Hepatocyte (in vitro differentiated cells): ENCODE data around the gene XIRP2. TPM values are rescaled to one million over a fixed set of nuclear protein-coding genes. Genes with fewer than 3 reads are reported as not detected.
A peak's percentile ranks its signal among the peaks of the same experiment; 100 is the strongest.

ENCODE experiments used
- DNase-seq: peaks from one replicate; pipeline ENCODE4 v3.0.0-alpha.2; 2016; ENCODE audit warnings: low spot score
- H2AFZ ChIP-seq: fragments of 200-600 bp; sonication (generic); 2 replicates; pipeline ENCODE4 v1.6.0; 2016; ENCODE audit warnings: antibody characterized with exemption, mild to moderate bottlenecking
- H3K27ac ChIP-seq: fragments of 200-600 bp; sonication (generic); 2 replicates; pipeline ENCODE4 v1.5.1; 2016; ENCODE audit warnings: mild to moderate bottlenecking
- H3K27me3 ChIP-seq: fragments of 200-600 bp; sonication (generic); 2 replicates; pipeline ENCODE4 v1.6.1; 2016
- H3K36me3 ChIP-seq: fragments of 200-600 bp; sonication (generic); replicated peaks from 2 replicates; pipeline ENCODE4 v1.5.1; 2016; ENCODE audit warnings: low read depth; ENCODE audit not compliant: insufficient read depth
- H3K4me1 ChIP-seq: fragments of 200-600 bp; sonication (generic); 2 replicates; pipeline ENCODE4 v1.5.1; 2016; ENCODE audit warnings: mild to moderate bottlenecking, moderate library complexity; ENCODE audit not compliant: insufficient read depth
- H3K4me2 ChIP-seq: fragments of 200-600 bp; sonication (generic); 2 replicates; pipeline ENCODE4 v1.6.0; 2016
- H3K4me3 ChIP-seq: fragments of 200-600 bp; sonication (generic); 2 replicates; pipeline ENCODE4 v1.5.1; 2016; ENCODE audit warnings: mild to moderate bottlenecking
- H3K79me2 ChIP-seq: fragments of 200-600 bp; sonication (generic); 2 replicates; pipeline ENCODE4 v1.6.0; 2017; ENCODE audit warnings: mild to moderate bottlenecking
- H3K9me2 ChIP-seq: fragments of 200-600 bp; sonication (generic); replicated peaks from 2 replicates; pipeline ENCODE4 v1.6.0; 2017; ENCODE audit warnings: mild to moderate bottlenecking; ENCODE audit not compliant: insufficient read depth
- H3K9me3 ChIP-seq: fragments of 200-600 bp; sonication (generic); 2 replicates; pipeline ENCODE4 v1.5.1; 2016; ENCODE audit warnings: low read depth, mild to moderate bottlenecking
- H4K20me1 ChIP-seq: fragments of 200-600 bp; sonication (generic); 2 replicates; pipeline ENCODE4 v1.6.0; 2016; ENCODE audit warnings: mild to moderate bottlenecking; ENCODE audit not compliant: insufficient read depth, poor library complexity, severe bottlenecking
- EZH2 ChIP-seq: fragments of 200-600 bp; sonication (generic); IDR thresholded peaks from 2 replicates; pipeline ENCODE4 v1.6.1; 2016; ENCODE audit warnings: antibody characterized with exemption, mild to moderate bottlenecking, borderline replicate concordance
- EZH2phosphoT487 ChIP-seq: fragments of 200-600 bp; sonication (generic); IDR thresholded peaks from one replicate; pipeline ENCODE4 v1.6.1; 2018; ENCODE audit warnings: antibody characterized with exemption, mild to moderate bottlenecking, low read depth, moderate library complexity; ENCODE audit not compliant: unreplicated experiment, severe bottlenecking
- WGBS: methylation state at CpG from one replicate; pipeline ENCODE4 v1.1.6; 2016; ENCODE audit warnings: low lambda C conversion rate; ENCODE audit errors: missing lambda C conversion rate; 5-methylcytosine and 5-hydroxymethylcytosine counted together
- polyA plus RNA-seq: library from polyadenylated mRNA; unstranded; fragments of >200 nt; fragmentation: Nextera tagmentation; extraction: Ambion mirVana; gene quantifications from 2 replicates; pipeline ENCODE4 v1.2.1, GENCODE V29; 2016
- total RNA-seq: library from RNA; depleted of rRNA; stranded (reverse); fragments of >200 nt; gene quantifications from 2 replicates; pipeline ENCODE4 v1.2.3, GENCODE V29; 2014
- TF ChIP-seq, protein P1 (sequence below): fragments of 200-600 bp; sonication (generic); IDR thresholded peaks from 2 replicates; pipeline ENCODE4 v1.5.1; 2016; ENCODE audit warnings: antibody characterized with exemption, mild to moderate bottlenecking; ENCODE audit not compliant: poor library complexity

XIRP2 gene
- total and polyA plus RNA-seq, 2 experiments from 2014 or later = not detected

GRCh38 chr2:167126165-167126564, 237.9 kb downstream of the XIRP2 start:
- 88% methylated on average over 3 of the region's 3 CpGs for WGBS
- H3K4me1 ChIP-seq = no peaks in the 10 kb centered on the region
- TF ChIP-seq EZH2phosphoT487 = no peak
- TF ChIP-seq EZH2 = no peak
- TF ChIP-seq, protein P1, sequence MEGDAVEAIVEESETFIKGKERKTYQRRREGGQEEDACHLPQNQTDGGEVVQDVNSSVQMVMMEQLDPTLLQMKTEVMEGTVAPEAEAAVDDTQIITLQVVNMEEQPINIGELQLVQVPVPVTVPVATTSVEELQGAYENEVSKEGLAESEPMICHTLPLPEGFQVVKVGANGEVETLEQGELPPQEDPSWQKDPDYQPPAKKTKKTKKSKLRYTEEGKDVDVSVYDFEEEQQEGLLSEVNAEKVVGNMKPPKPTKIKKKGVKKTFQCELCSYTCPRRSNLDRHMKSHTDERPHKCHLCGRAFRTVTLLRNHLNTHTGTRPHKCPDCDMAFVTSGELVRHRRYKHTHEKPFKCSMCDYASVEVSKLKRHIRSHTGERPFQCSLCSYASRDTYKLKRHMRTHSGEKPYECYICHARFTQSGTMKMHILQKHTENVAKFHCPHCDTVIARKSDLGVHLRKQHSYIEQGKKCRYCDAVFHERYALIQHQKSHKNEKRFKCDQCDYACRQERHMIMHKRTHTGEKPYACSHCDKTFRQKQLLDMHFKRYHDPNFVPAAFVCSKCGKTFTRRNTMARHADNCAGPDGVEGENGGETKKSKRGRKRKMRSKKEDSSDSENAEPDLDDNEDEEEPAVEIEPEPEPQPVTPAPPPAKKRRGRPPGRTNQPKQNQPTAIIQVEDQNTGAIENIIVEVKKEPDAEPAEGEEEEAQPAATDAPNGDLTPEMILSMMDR = no peak
- no peaks in the 10 kb centered on the region for H3K9me3 ChIP-seq
- no peaks in the 10 kb centered on the region for H3K79me2 ChIP-seq
- H3K27me3 ChIP-seq = no peaks in the 10 kb centered on the region
- no peaks in the 10 kb centered on the region for H3K36me3 ChIP-seq
- no peak overlapping the region for H3K4me3 ChIP-seq
- no peaks in the 10 kb centered on the region for H3K9me2 ChIP-seq
- no peak for DNase-seq
- H2AFZ ChIP-seq = no peak overlapping the region
- no peak overlapping the region for H3K4me2 ChIP-seq
- H3K27ac ChIP-seq = no peak overlapping the region
- H4K20me1 ChIP-seq = no peaks in the 10 kb centered on the region

GRCh38 chr2:167127135-167127534, 238.9 kb downstream of the XIRP2 start:
- no peak overlapping the region for H3K27ac ChIP-seq
- TF ChIP-seq, protein P1 = peak; percentile 31
- no peak for TF ChIP-seq EZH2phosphoT487
- TF ChIP-seq EZH2 = no peak
- no peaks in the 10 kb centered on the region for H3K9me3 ChIP-seq
- H3K4me1 ChIP-seq = no peaks in the 10 kb centered on the region
- H3K36me3 ChIP-seq = no peaks in the 10 kb centered on the region
- H3K4me3 ChIP-seq = no peak overlapping the region
- H3K79me2 ChIP-seq = no peaks in the 10 kb centered on the region
- 48% methylated on average over 1 of the region's 1 CpG for WGBS
- no peaks in the 10 kb centered on the region for H3K9me2 ChIP-seq
- no peak overlapping the region for H3K4me2 ChIP-seq
- peak; percentile 15 for DNase-seq
- no peak overlapping the region for H2AFZ ChIP-seq
- no peaks in the 10 kb centered on the region for H3K27me3 ChIP-seq
- H4K20me1 ChIP-seq = no peaks in the 10 kb centered on the region

GRCh38 chr2:167128130-167128529, 239.8 kb downstream of the XIRP2 start:
- no peaks in the 10 kb centered on the region for H3K9me3 ChIP-seq
- no peak for DNase-seq
- no peak overlapping the region for H3K4me3 ChIP-seq
- TF ChIP-seq, protein P1 = no peak
- TF ChIP-seq EZH2 (no peak), EZH2phosphoT487 (no peak)
- H2AFZ ChIP-seq = no peak overlapping the region
- no peaks in the 10 kb centered on the region for H3K79me2 ChIP-seq
- no peaks in the 10 kb centered on the region for H3K9me2 ChIP-seq
- no peaks in the 10 kb centered on the region for H3K36me3 ChIP-seq
- no peak overlapping the region for H3K4me2 ChIP-seq
- H3K4me1 ChIP-seq = no peaks in the 10 kb centered on the region
- WGBS = 97% methylated on average over 9 of the region's 9 CpGs
- no peaks in the 10 kb centered on the region for H4K20me1 ChIP-seq
- H3K27me3 ChIP-seq = no peaks in the 10 kb centered on the region
- H3K27ac ChIP-seq = no peak overlapping the region

GRCh38 chr2:167132066-167132465, 243.8 kb downstream of the XIRP2 start:
- Histone ChIP-seq H3K9me3 (no peaks in the 10 kb centered on the region), H3K27me3 (no peaks in the 10 kb centered on the region), H3K4me3 (no peak overlapping the region), H3K36me3 (no peaks in the 10 kb centered on the region), H3K4me2 (no peak overlapping the region), H2AFZ (no peak overlapping the region), H3K27ac (no peak overlapping the region), H3K9me2 (no peaks in the 10 kb centered on the region), H3K4me1 (no peaks in the 10 kb centered on the region), H4K20me1 (no peaks in the 10 kb centered on the region), H3K79me2 (no peaks in the 10 kb centered on the region)
- WGBS = 100% methylated on average over 1 of the region's 1 CpG
- TF ChIP-seq EZH2 = no peak
- TF ChIP-seq EZH2phosphoT487 = no peak
- TF ChIP-seq, protein P1 = no peak
- no peak for DNase-seq
